Large intestine (tissue), 3 donors: ENCODE data around the gene LHPP. TPM values are rescaled to one million over a fixed set of nuclear protein-coding genes. Genes with fewer than 3 reads are reported as not detected.
A peak's percentile ranks its signal among the peaks of the same experiment; 100 is the strongest.
"Not testable (repeated sequence)": the region's sequence is repeated elsewhere in the genome, so short reads cannot be mapped to it uniquely, and the experiment has no call there.

ENCODE experiments used
- DNase-seq, 2 donors: peaks; one replicate each; pipeline versions ENCODE4 v3.0.0 to v3.0.0-alpha.2; 2013
- H3K27ac ChIP-seq: one replicate; pipeline ENCODE4 v1.5.1; 2013; ENCODE audit warnings: low read length
- H3K27me3 ChIP-seq: 2 replicates; pipeline ENCODE4 v1.6.1; 2013; ENCODE audit warnings: low read length; ENCODE audit not compliant: control insufficient read depth, insufficient read depth
- H3K36me3 ChIP-seq: 2 replicates; pipeline ENCODE4 v1.6.1; 2013; ENCODE audit warnings: low read length; ENCODE audit not compliant: control insufficient read depth, insufficient read depth
- H3K4me1 ChIP-seq: one replicate; pipeline ENCODE4 v1.6.1; 2013; ENCODE audit warnings: low read length; ENCODE audit not compliant: control insufficient read depth, insufficient read depth
- H3K4me3 ChIP-seq: one replicate; pipeline ENCODE4 v1.5.1; 2013; ENCODE audit warnings: low read length
- H3K9me3 ChIP-seq: one replicate; pipeline ENCODE4 v1.6.1; 2013; ENCODE audit warnings: mild to moderate bottlenecking, low read depth, low read length, moderate library complexity; ENCODE audit not compliant: control insufficient read depth
- WGBS: methylation state at CpG from one replicate; pipeline ENCODE4 v1.1.5; 2013; ENCODE audit warnings: low lambda C conversion rate; ENCODE audit not compliant: insufficient coverage; 5-methylcytosine and 5-hydroxymethylcytosine counted together
- polyA plus RNA-seq: library from polyadenylated mRNA; unstranded; fragments of 120-200 nt; gene quantifications from one replicate; pipeline ENCODE4 v1.2.1, GENCODE V29; 2013

The LHPP gene
- polyA plus RNA-seq, 1 donor, result 40.7 TPM

DNA sequence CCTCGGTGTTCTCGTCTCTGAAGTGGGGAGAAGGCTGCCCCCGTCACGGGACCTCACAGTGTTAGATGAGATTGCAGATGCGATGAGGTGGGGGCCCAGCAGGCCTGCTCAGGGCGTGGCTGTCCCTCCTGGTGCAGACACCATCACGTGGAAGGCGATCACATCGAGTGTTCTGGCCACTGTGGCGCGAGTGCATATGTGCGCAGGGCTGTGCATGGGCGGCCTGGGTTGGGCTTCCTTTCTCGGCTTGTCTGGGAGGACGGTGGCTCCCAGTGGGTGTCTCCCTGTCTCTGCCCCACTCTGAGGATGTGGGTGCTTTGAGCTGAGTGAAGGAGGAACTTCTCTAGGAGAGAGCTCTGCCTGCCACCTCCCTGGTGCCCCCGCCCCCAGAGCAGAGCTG is 83.1 kb downstream of the LHPP start:
- DNase-seq, result no peak
- H3K27ac ChIP-seq, result no peak overlapping the region
- WGBS, result no CpG with 5 or more reads among the region's 16 CpGs
- no peak overlapping the region for H3K4me3 ChIP-seq
- no peaks in the 10 kb centered on the region for H3K9me3 ChIP-seq
- H3K36me3 ChIP-seq, result no peaks in the 10 kb centered on the region
- no peaks in the 10 kb centered on the region for H3K27me3 ChIP-seq
- peaks cover 6% of the 10 kb centered on the region for H3K4me1 ChIP-seq

- WGBS, result no CpG with 5 or more reads among the region's 23 CpGs
- Histone ChIP-seq H3K4me3 (no peak overlapping the region), H3K4me1 (peaks cover 4% of the 10 kb centered on the region), H3K36me3 (no peaks in the 10 kb centered on the region), H3K27me3 (no peaks in the 10 kb centered on the region), H3K27ac (no peak overlapping the region), H3K9me3 (no peaks in the 10 kb centered on the region)
- DNase-seq, result no peak
Measured at GRCh38 chr10:124545351-124546054, 83.9 kb downstream of the LHPP start.

GRCh38 chr10:124546055-124546369 is 84.4 kb downstream of the LHPP start:
- H3K27ac ChIP-seq, result no peak overlapping the region
- H3K4me1 ChIP-seq, result peaks cover 4% of the 10 kb centered on the region
- no peaks in the 10 kb centered on the region for H3K36me3 ChIP-seq
- no peak for DNase-seq
- no CpG with 5 or more reads among the region's 9 CpGs for WGBS
- H3K4me3 ChIP-seq, result no peak overlapping the region
- H3K27me3 ChIP-seq, result no peaks in the 10 kb centered on the region
- H3K9me3 ChIP-seq, result no peaks in the 10 kb centered on the region

GRCh38 chr10:124546957-124547646 is 85.5 kb downstream of the LHPP start:
- Histone ChIP-seq H3K27me3 (no peaks in the 10 kb centered on the region), H3K4me1 (peaks cover 4% of the 10 kb centered on the region), H3K27ac (peak overlapping the region; percentile 58), H3K9me3 (no peaks in the 10 kb centered on the region), H3K4me3 (no peak overlapping the region), H3K36me3 (no peaks in the 10 kb centered on the region)
- DNase-seq, result no peak
- no CpG with 5 or more reads among the region's 15 CpGs for WGBS

DNA sequence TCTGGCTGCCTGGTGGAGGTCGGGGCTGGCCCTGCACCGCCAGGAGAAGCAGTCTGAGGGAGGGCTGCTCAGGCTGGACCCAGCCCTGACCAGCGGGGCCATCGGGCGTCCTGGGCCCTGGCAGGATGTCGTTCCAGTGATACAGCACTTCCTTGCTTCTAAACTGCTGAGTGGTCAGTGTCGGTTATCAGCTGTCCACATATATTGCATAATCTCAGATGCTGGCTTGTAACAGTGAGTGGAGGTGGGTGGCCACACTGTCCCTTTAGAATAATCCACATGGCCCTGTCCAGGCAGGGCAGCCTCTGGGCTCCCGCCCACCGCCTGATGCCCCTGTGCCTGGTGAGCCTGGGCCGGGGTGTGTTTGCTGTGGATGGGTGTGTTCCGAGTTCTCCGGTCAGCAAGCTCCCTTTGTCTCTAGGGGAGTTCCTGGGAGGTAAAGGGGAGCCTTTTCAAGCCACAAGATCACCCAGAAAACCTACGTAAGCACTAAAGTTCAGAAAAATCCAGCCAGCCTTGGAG is 86.1 kb downstream of the LHPP start:
- peak overlapping the region; percentile 58 for H3K27ac ChIP-seq
- H3K4me3 ChIP-seq, result no peak overlapping the region
- WGBS, result no CpG with 5 or more reads among the region's 13 CpGs
- H3K4me1 ChIP-seq, result peaks cover 4% of the 10 kb centered on the region
- DNase-seq, result peak; percentile 52 to 65
- H3K9me3 ChIP-seq, result no peaks in the 10 kb centered on the region
- H3K36me3 ChIP-seq, result no peaks in the 10 kb centered on the region
- H3K27me3 ChIP-seq, result no peaks in the 10 kb centered on the region

DNA sequence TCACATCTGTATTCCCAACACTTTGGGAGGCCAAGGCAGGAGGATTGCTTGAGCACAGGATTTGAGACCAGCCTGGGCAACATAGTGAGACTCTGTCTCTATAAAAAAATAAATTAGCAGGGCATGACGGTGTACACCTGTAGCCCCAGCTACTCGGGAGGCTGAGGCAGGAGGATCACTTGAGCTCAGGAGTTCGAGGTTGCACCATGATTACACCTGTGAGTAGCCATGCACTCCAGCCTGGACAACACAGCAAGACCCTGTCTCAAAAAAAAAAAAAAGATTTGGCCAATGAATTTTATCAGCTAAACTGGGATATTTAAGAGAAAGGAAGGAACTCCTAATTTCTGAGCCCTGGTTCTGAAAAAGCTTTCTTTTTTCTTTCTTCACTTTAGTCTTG is 87.5 kb downstream of the LHPP start:
- not testable (repeated sequence) for H3K27ac ChIP-seq, H3K4me1 ChIP-seq, H3K36me3 ChIP-seq, DNase-seq, H3K27me3 ChIP-seq, H3K4me3 ChIP-seq, H3K9me3 ChIP-seq
- 100% methylated on average over 1 of the region's 3 CpGs for WGBS

- no peaks in the 10 kb centered on the region for H3K36me3 ChIP-seq
- no peak for DNase-seq
- no peaks in the 10 kb centered on the region for H3K27me3 ChIP-seq
- H3K9me3 ChIP-seq, result no peaks in the 10 kb centered on the region
- WGBS, result no CpG with 5 or more reads among the region's 26 CpGs
- peaks cover 4% of the 10 kb centered on the region for H3K4me1 ChIP-seq
- H3K4me3 ChIP-seq, result no peak overlapping the region
- no peak overlapping the region for H3K27ac ChIP-seq
Measured at GRCh38 chr10:124550293-124551034, 88.8 kb downstream of the LHPP start.

GRCh38 chr10:124551097-124551496 is 89.5 kb downstream of the LHPP start:
- H3K4me1 ChIP-seq, result peaks cover 4% of the 10 kb centered on the region
- no peak overlapping the region for H3K4me3 ChIP-seq
- H3K9me3 ChIP-seq, result no peaks in the 10 kb centered on the region
- H3K27ac ChIP-seq, result no peak overlapping the region
- H3K36me3 ChIP-seq, result no peaks in the 10 kb centered on the region
- no peaks in the 10 kb centered on the region for H3K27me3 ChIP-seq
- WGBS, result no CpG with 5 or more reads among the region's 9 CpGs
- DNase-seq, result no peak

- Histone ChIP-seq H3K9me3 (no peaks in the 10 kb centered on the region), H3K36me3 (no peaks in the 10 kb centered on the region), H3K27me3 (no peaks in the 10 kb centered on the region), H3K27ac (no peak overlapping the region), H3K4me1 (peaks cover 4% of the 10 kb centered on the region), H3K4me3 (no peak overlapping the region)
- DNase-seq, result no peak
- no CpG with 5 or more reads among the region's 11 CpGs for WGBS
Measured at GRCh38 chr10:124551755-124552154, 90.1 kb downstream of the LHPP start.

GRCh38 chr10:124552691-124553276 is 91.2 kb downstream of the LHPP start:
- Histone ChIP-seq H3K27ac (no peak overlapping the region), H3K4me1 (peaks cover 1% of the 10 kb centered on the region), H3K36me3 (no peaks in the 10 kb centered on the region), H3K27me3 (no peaks in the 10 kb centered on the region), H3K9me3 (no peaks in the 10 kb centered on the region), H3K4me3 (no peak overlapping the region)
- no CpG with 5 or more reads among the region's 14 CpGs for WGBS
- no peak for DNase-seq
